ENCODE results near the gene PRSS27.
"Not testable (repeated sequence)": the region's sequence is repeated elsewhere in the genome, so short reads cannot be mapped to it uniquely, and the experiment has no call there.

PRSS27 gene

DNA sequence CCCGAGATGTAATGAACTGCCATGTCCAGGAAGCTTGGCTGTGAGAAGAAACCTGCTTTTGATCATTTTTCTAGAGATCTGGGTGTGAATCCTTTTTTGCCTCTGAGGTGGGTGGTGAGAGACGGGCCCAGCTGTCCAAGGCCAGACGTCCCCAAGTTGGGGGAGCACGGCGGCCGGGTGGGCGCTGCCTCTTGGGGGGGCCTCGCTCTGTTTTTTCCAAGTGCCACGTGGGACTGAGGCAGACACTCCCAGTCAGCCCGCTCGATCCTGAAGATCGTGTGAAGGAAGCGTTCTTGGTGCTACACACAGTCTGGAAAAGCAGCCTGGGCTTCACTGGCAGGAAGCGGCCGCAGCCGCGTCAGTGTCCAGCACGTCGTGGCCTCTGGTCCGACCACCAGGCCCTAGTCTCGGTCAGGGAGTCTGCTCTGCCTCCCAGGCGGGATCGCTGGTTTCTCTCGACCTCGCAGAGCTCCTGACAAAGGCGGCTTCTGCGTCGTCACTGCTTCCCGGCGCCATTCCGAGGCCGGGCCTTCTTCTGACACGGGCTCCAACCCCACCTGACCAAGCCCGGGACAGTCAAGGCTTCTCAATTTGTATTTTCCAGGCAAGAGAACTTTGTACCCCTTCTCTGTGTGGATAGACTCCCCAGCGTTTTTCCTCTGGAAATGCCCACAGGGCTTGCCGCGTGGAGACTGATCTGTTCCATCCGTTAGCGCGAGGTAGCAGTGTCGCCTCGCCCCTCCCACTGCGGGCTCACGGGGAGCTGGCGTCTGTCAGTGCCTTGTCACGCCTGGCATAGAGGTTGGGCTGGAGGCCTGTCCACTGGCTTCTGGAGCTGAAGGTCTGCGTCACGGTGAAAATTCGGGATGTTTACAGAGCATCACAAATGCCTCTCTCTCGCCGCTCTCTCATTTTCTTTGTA, 12.4 kb downstream of the PRSS27 start:
- no peak for DNase-seq

DNA sequence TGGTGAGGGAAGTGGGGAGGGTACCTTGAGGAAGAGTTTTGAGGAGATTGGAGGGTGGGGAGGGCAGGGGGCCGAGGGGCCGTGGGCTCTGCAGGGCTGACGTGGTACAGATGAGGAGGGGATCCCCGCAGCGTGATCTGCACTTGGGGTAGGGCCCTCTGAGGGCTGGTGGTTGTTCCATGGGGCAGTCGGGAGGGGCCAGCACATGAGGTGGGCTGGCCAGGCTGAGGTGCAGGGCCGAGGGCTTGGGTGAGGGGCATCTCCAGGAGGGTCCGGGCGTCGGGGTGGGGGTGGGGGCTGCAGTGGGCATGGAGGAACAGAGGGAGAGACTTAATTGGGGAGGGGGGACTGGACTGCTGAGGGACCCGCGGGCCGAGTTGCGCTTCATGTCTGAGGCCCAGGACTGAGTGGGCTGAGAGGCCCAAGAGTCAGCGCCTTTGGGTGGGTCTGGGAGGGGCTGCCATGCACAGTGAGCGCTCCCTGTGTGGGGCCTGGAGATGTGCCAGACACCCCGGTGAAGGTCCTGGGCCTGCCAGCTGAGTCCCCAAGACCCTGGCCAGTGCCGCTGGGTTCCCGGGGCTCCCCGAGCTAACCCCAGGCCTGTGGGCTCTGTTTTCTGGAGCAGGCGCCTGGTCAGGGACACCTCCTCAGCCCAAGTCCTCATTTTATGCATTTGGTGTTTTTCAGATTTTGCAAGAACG, 13.3 kb downstream of the PRSS27 start:
- no peak for DNase-seq

DNA sequence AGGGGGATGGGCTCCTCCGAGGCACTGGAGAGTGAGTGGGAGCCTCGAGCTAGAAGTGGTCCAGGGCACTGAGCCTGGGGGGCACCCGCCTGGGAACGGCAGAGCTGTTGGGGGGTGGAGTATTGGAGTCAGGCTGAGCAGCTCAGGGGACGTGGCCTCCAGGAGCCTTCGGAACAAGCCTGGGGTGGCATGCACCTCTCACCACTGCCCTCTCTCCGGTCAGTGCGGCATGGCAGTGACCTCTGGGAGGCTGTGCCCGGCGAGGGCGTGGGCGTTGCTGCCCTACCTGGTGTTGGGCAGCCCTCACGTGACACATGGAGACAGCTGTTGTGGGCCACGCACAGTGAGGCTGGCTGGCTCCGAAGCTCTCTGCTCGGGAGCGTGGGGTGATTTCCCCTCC, 13.9 kb downstream of the PRSS27 start:
- no peak for DNase-seq

DNA sequence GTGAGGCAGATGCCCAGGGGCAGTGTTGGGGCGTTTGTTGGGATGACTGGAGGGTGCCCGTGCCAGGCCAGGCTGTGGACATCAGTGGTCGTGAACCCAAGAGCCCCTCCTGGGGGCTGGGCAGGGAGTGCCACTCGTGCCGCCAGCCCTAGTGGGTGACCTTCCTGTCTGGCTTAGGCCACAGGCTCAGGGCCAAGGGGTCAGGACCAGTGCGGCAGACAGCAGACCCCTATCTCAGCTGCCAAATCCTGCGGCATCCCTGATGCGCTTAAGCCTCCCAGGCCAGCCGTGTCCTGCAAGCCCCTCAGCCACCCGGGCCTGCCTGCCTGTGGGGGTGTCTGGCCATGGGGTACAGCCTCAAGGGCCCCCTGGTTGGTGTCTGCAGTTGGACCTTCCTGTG, 14.7 kb downstream of the PRSS27 start:
- DNase-seq: no peak

DNA sequence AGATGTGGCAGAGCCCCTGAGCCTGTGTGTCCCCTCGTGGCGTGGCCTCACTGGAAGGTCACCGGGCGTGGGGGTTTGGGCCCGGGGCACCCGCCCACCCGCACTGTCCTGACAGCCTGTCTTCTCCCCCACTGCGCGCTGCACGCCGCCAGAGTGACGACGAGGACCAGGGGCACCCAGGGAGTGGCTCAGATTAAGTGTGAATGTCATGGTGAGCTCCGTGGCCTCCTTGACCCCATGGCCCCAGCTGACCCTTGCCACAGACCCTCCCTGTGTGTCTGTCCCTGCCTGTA, 15.1 kb downstream of the PRSS27 start:
- DNase-seq: no peak

DNA sequence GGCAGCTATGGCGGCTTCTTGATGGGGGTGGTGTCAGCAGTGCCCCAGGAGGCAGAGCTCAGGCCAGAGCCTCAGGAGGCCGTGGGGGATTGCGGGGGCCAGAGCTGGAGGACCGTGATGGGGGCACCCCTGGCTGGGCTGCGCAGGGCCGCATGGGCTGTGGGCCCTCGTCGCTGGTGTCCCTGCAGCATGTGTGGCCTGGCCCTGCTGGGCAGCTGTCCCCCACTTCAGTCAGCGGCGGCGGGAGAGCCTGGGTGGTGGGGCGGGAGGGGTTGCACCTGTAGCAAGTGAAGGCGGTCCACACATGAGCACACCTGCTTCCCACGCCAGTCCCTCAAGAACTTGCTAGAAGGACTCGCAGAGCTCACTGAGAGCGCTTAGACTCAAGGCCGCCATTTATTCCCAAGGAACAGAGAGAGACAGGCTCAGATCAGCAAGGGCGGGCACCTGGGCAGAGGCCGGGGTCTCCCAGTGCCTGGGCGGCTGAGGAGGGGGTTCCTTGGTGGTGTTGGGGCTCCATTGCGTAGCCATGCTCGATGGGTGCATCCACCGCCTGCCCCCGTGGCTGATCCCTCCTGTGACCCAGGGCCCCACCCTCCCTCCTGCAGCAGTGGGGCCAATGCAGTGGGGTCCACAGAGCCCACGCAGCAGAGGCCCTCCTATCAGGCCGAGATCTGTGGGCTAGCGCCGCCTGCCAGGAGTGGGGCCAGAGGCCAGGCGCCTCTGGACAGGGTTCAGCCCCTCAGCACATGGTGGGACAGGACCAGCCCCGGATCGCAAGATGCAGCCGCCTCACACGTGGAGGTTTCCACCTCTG, 15.7 kb downstream of the PRSS27 start:
- no peak for DNase-seq

DNA sequence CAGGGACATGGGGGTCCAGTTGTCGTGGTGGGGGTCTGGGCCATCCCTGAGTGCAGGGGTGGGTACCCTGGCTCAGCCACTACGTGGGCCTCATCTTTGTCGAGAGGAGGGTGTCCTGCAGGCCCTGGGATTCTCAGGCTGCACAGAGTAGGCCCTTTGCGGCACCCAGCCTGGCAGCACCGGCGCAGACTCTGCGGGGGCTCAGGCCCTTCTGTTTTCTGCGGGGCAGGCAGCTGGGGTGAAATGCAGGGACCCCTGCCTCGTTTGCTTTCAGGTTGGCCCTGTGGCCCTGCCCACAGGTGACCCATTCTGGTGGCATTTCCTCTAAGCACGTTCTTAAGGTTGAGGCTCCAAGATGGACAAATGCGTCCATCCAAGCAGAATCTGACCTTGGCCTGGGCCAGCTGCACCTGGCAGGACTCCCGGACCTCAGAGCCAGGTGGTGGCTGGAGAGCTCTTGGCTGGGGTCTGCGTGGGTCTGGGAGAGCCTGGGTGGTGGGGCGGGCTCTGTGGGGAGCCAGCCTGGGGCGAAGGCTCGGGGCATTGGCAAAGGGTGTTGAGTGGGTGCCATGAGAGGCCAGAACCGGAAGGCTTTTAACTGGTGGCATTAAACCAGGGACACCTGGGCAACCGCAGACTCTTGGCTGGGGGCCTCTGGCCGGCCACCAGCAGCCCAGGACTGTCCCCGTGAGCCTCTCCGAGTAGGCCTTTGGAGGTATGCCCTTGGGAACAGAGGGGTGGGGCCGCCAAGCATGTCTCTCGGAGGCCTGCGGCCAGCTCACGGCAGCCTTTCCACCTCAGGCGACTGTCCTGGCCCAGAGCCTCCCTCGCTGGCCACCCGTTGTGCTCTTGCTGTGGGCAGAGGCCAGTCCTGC, 16.9 kb downstream of the PRSS27 start:
- DNase-seq: no peak

DNA sequence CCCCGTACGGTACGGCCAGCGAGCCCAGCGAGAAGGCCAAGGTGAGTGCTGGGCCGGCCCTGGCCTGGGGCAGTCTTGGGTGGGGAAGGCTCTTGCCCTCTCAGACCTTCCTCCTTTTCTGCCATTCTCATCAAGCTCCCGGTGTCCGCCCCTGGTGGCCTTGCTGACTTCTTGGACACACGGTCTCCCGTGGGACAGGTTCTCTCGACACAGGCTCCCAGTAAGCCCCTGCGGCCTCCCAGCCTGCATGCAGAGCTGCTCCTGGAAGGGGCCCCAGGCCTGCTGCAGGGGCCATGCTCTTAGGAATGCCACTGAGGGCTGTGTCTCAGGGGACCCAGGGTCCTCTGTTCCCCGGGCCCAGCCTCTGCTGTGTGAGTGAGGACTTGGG, 17.6 kb downstream of the PRSS27 start:
- no peak for DNase-seq

DNA sequence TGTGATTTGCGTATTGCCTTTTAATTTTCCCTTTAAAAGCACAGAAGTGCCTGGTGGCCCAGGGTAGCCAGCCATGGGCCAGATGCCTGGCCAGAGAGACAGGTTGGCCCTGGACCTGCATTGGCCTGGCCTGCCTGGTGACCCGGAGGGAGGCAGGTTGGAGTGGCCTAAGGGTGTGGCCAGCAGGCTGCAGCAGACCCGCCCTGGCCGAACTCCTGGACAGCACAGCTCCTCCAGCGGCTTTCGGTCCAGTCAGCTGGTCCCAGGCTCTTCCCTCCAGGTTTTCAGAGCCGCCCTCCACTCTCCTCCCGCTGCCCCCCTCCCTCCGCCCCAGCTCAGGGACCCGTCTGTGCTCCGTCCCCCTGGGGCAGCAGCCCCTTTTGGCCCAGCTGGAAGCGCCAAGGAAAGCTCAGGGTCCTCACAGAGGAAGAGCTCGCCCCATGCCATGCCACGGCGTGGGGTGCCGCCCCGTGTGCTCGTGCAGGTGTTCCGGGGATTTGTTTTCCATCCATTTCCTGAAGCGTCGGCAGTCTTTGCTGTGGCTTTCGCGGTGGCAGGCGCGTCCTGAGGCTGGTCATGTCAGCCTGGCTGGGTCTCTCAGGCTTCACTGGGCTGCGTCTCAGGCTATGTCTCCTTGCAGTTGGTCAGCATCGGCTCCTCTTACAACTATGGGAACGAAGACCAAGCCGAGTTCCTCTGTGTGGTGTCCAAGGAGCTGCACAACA, 18.1 kb downstream of the PRSS27 start:
- no peak for DNase-seq

DNA sequence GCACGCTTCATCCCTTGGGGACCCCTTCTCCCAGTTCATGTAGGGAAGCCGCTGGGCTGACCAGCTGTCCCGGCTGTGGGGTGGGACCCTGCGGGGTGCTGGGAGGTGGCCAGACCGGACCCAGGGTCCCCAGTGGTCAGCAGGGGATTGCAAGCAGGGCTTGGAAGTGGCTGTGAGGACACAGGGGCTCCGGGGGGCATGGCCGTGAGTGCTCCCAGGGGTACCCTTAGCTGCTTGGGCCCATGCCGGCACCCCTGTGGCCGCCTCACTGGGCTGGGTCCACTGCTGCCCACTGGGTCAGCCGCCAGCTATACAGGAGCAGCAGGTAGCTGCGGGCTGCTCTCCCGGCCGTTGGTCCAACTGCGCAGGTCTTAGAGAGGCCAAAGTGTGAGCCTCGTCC, 18.8 kb downstream of the PRSS27 start:
- no peak for DNase-seq

DNA sequence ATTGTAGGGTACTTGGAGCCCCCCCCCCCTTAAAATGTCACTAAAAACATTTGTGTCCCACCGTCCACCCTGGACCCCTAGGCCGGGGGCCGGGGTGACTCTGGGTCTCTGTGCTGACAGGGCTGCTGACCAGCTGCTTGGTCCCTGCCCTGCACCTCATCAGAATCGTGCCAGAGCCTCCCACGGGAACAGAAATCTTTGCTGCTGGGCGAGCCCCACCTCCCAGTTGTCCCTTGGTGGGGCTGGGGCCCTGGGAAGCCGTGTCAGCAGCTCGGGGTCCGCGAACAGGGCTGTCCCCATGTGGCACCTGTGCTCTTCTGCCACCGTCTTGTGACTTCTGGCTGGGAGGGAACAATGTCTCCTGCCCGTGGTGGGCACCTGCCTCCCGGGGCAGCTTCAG, 19.2 kb downstream of the PRSS27 start:
- DNase-seq: no peak

DNA sequence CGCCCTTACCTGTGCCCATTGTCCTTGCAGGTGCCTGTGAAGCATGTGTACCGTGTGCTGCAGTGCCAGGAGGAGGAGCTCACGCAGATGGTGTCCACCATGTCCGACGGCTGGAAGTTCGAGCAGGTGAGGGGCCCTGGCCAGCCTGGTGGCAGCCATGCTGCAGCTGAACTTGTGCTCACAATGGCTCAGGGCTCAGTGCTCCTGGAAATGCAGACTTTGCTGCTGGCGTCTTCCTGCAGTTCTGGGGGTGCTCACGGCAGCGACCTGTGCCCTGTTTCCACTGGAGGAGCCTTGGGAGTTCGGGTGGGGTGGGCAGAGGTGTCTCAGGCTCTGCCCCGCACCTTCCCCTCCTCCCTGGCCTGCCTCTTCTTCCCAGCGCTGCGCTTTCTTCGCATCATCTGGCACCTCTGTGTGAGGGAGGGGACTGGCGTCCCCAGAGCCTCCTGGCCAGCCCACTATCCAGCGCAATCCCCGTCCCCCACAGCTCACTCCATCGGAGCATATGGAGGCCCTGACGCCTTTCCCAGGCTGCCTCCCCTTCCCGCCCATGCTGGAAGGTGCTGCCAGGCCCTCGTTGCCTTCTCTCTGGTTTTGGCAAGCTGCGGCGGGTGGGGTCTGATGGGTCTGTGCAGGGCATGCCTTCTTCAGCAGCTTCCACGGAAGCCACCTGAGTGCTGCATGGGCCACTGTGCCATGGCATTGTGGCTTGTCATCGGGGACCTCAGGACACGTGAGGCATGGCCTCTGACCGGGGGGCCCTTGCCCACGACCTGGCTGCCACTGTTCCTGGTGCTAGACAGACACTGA, 20.0 kb downstream of the PRSS27 start:
- DNase-seq: no peak

DNA sequence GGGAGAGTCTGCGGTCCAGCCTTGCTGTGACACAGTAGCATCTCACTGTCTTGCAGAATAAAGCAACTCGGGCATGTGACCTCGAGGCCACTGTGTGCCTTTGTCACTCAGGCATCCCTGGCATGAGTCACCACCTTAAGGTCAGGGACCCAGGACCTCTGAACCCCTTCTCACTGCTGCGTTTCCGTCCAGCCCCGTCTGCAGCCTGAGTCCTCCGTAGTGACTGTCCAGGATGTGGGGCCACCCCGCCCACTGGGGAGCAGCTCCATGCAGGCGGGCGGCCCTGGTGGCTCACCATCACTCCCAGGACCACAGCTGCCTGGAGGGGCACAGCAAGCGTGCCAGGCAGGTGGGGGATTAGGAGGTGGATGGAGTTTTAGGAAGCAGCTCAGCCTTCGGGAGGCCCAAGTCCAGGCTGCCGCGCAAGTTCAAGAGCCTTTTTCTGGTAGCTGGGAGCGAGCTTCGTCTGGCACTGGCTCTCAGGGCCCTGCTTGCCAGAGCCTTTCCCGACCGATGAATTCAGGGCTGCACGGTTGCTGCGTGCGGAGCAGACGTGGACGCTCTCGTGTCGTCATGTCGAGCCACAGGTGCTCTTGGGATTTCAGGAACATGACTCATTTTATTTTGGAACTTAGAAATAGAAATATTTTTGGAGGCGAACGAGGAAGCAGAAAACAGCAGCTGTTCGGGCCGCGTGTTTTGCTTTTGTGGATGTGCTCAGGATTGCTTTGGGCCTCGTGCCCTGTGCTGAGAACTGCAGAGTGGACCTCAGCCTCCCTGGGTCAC, 20.9 kb downstream of the PRSS27 start:
- DNase-seq: no peak

DNA sequence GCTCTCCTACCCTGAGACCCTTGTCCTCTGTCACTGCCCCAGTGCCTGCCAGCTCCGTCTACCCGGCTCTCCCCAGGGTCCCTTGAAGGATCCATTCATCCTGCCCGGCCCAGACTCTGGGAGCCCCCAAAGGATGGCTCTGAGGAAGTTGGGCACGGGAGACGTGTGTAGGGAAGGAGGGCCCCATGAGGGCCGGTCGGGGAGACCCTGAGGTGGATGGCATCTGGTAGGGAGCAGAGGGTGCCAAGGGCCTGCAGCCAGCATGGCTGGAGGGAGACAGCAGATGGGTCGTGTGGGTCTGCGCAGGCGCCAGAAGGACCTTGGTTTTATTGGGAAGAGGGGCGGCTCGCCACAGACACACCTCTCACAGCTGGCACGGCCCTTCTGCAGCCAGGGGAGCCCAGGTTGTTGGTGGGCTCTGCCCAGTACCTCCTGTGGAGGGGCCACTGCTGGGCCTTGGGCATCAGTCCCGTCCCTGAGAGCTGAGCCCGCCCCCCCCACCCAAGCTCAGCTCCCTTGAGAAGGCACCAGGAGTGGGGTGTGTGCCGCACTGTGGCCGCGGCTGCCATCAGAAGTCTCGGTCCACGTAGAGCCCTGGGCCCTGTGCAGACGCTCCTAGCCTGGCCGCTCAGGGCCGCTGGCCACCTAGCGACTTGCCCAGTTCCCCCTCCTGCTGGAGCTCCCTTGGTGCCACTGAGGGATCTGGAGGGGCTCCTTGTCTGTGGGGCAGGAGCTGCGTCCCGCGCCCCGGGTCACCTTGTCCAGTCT, 21.7 kb downstream of the PRSS27 start:
- no peak for DNase-seq

DNA sequence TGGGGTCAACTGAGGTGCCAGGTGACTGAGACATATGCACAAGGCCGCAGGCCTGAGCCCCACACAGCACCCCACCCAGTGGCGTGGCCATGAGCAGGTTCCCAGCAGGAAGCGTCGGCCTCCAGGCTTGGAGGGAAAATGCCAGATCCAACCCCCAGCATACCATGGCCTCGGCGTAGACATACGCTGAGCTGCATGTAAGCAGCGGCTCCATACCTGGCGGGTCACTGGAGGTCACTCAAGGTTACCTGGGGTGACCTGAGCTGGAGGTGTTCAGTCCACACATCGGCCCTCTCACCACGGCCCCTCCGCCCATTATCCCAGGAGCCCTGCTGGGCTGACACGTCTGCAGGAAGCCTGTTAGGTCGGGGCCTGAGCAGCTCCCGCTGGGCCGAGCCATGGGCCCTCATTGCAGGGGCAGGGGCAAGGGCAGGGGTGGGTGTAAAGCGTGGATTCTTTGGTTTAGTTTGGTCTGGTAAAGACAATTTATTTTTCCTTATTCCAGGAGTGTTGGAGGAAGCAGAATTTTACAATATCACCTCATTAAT, 22.5 kb downstream of the PRSS27 start:
- no peak for DNase-seq

DNA sequence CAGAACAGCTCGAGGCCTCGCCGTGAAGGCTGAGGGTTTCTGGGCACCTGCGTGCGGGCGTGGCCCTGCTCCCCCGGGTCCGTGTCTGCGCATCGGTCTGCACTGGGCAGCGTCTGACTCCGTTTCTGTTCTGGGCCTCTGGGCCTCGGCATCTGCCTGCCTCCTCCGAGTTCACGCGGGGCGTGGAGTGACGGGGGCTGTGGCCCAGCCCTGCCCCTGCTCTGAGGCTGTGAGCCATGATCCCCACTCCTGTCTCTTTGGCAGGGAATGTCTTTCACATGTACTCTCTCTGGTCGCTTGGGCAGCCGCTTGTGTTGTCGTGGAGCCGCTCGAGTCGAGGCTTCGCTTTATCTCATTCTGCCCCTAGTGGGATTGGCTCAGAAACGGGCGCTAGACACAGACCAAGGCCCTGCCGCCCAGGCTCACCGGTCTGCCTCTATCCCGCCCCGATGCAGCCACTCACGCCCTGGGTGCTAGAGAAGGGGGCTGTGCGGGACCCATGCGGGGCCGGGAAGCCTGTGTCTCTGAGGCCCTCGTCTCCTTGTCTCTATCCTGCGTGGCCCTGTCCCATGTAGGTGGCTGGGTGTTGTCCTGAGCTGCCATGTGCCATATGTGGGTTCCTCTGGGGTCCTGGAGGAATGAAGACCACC, 23.3 kb downstream of the PRSS27 start:
- not testable (repeated sequence) for DNase-seq

DNA sequence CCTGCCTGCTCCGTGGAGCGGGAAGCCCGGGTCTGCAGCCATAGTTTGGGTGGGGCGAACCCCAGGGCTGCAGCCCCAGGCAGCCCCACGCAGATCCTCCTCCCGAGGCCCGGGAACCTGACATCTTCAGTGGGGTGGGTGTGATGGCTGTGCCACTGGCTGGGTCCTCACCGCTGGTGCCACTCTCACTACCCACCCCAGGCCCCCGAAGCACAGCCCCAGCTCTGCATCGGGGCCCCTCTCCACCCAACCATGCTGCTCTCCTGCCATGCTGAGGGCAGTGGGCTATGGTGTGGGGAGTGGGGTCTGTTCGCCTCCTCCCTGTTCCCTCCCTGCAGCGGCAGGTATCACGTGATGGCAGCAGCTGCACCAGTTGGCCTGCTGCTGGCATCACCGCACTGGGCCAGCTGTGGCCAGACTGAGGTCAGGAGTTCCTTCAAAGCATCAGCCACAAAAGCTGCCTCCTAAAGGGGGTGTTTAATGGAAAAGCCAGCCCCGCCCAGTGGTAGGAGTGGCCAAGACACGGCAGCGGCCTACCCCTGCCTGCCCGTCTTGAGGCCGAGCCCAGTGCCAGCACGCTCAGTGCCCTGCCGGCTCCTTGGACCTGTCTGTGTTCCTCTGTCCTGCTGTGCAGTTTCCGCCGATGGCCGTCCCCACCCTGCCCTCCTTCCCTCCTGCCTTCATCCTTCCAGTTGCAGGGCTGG, 26.9 kb downstream of the PRSS27 start:
- DNase-seq: no peak
